A549 (cell line): ENCODE measurements around the gene SSC5D. TPM values are rescaled to one million over a fixed set of nuclear protein-coding genes. Genes with fewer than 3 reads are reported as not detected.

Experiments
- ATAC-seq, 2 experiments: fragments of 200-7000 bp in 1 of 2; fragments of >200 bp in 1 of 2; cut with Nextera tagmentation in 1 of 2; cut with Tn5 transposase in 1 of 2; 3 replicates each; pipeline versions ENCODE4 v1.8.0 to v1.9.1; 2018 to 2020; ENCODE audit warnings: mild to moderate bottlenecking in 1 of 2, moderate library complexity in 1 of 2
- CTCF ChIA-PET: fragments of 300-600 bp; sonication (Branson Sonifier 250); formaldehyde crosslinking; extraction: SDS; loops from one replicate; lab custom pipeline; 2021; ENCODE audit warnings: antibody characterized with exemption, inconsistent platforms; lab: Yijun Ruan, JAX
- POLR2A ChIA-PET: fragments of 350-600 bp; formaldehyde crosslinking; extraction: SDS; loops from one replicate; lab custom pipeline; 2021; ENCODE audit warnings: antibody characterized with exemption, inconsistent platforms; lab: Yijun Ruan, JAX
- DNase-seq, 2 experiments: peaks; one replicate each; pipeline versions ENCODE4 v3.0.0 to v3.0.0-alpha.2; 2011 to 2016; ENCODE audit warnings: low read depth in 1 of 2, low spot score in 1 of 2
- FAIRE-seq: peaks from 2 replicates; lab custom pipeline; 2011; peaks lifted over from hg19 to GRCh38; lab: Jason Lieb, UNC
- H3K27ac ChIP-seq, 2 experiments: fragments of >200 bp; sonication (Bioruptor Twin); formaldehyde crosslinking; 3 replicates each; pipeline ENCODE4 v1.5.1; 2016 to 2017
- H3K4me1 ChIP-seq: fragments of >200 bp; sonication (Bioruptor Twin); formaldehyde crosslinking; 3 replicates; pipeline ENCODE4 v1.6.1; 2016
- H3K4me2 ChIP-seq: fragments of >200 bp; sonication (Bioruptor Twin); formaldehyde crosslinking; 3 replicates; pipeline ENCODE4 v1.6.1; 2016
- H3K4me3 ChIP-seq: fragments of >200 bp; sonication (Bioruptor Twin); formaldehyde crosslinking; 3 replicates; pipeline ENCODE4 v1.5.1; 2016
- H3K9me3 ChIP-seq: fragments of >200 bp; sonication (Bioruptor Twin); formaldehyde crosslinking; 3 replicates; pipeline ENCODE4 v1.6.1; 2016
- BHLHE40 ChIP-seq: IDR thresholded peaks from 2 replicates; pipeline ENCODE4 v1.6.1; 2012; ENCODE audit warnings: low read depth, low read length, inconsistent platforms
- CEBPB ChIP-seq, 2 experiments: fragments of >200 bp in 1 of 2; sonication (Bioruptor Twin) in 1 of 2; formaldehyde crosslinking in 1 of 2; IDR thresholded peaks; 2 replicates each; pipeline ENCODE4 v1.6.1; 2012 to 2016
- CHD4 ChIP-seq: fragments of 200-600 bp; sonication (generic); IDR thresholded peaks from 2 replicates; pipeline ENCODE4 v1.6.1; 2016; ENCODE audit warnings: antibody characterized with exemption, mild to moderate bottlenecking, borderline replicate concordance
- EHF ChIP-seq: fragments of 250-450 bp; sonication (Bioruptor Pico); IDR thresholded peaks from 2 replicates; pipeline ENCODE4 v1.5.0; 2020; ENCODE audit warnings: mild to moderate bottlenecking
- EP300 ChIP-seq, 2 experiments: fragments of >200 bp; sonication (Bioruptor Twin); formaldehyde crosslinking; IDR thresholded peaks; 2 replicates in 1 of 2; 3 replicates in 1 of 2; pipeline ENCODE4 v1.6.1; 2016 to 2017
- ESRRA ChIP-seq: fragments of 150-350 bp; IDR thresholded peaks from 2 replicates; pipeline ENCODE4 v1.6.1; 2014; ENCODE audit warnings: mild to moderate bottlenecking, low read length, borderline replicate concordance
- FOSB ChIP-seq: fragments of 250-450 bp; sonication (Bioruptor Pico); IDR thresholded peaks from 2 replicates; pipeline ENCODE4 v1.5.0; 2020; ENCODE audit warnings: mild to moderate bottlenecking, moderate library complexity
- FOSL2 ChIP-seq, 2 experiments: fragments of 450-650 bp in 1 of 2; fragments of >200 bp in 1 of 2; sonication (Bioruptor Twin) in 1 of 2; formaldehyde crosslinking; IDR thresholded peaks; 2 replicates each; pipeline versions ENCODE4 v1.5.0 to v1.6.1; 2016 to 2020; ENCODE audit warnings: mild to moderate bottlenecking in 1 of 2, moderate library complexity in 1 of 2
- GATA3 ChIP-seq: IDR thresholded peaks from 2 replicates; pipeline ENCODE4 v1.6.1; 2012; ENCODE audit warnings: borderline replicate concordance
- HDAC2 ChIP-seq: fragments of 200-600 bp; sonication (generic); IDR thresholded peaks from 2 replicates; pipeline ENCODE4 v1.6.1; 2016
- HEYL ChIP-seq: fragments of 250-450 bp; sonication (Bioruptor Pico); IDR thresholded peaks from 2 replicates; pipeline ENCODE4 v1.8.0; 2021; ENCODE audit warnings: mild to moderate bottlenecking, moderate library complexity
- HOXB13 ChIP-seq: fragments of 250-450 bp; sonication (Bioruptor Pico); IDR thresholded peaks from 2 replicates; pipeline ENCODE4 v1.5.0; 2020; ENCODE audit warnings: low read depth, mild to moderate bottlenecking, moderate library complexity
- HOXB5 ChIP-seq: fragments of 250-450 bp; sonication (Bioruptor Pico); IDR thresholded peaks from 2 replicates; pipeline ENCODE4 v1.5.0; 2020; ENCODE audit warnings: mild to moderate bottlenecking, moderate library complexity
- JUN ChIP-seq, 2 experiments: fragments of >200 bp; sonication (Bioruptor Twin); formaldehyde crosslinking; IDR thresholded peaks; 2 replicates in 1 of 2; 3 replicates in 1 of 2; pipeline ENCODE4 v1.6.1; 2016 to 2017
- KDM1A ChIP-seq: fragments of 200-600 bp; sonication (generic); IDR thresholded peaks from 2 replicates; pipeline ENCODE4 v1.6.1; 2016; ENCODE audit warnings: low read depth, mild to moderate bottlenecking
- MAZ ChIP-seq: fragments of 150-350 bp; IDR thresholded peaks from 2 replicates; pipeline ENCODE4 v1.6.1; 2014; ENCODE audit warnings: antibody characterized with exemption, low read depth, low read length, borderline replicate concordance
- NFE2L2 ChIP-seq: fragments of 150-350 bp; conservative IDR thresholded peaks from 2 replicates; pipeline ENCODE4 v1.6.1; 2014; ENCODE audit warnings: low read length
- NPAS2 ChIP-seq: fragments of 250-450 bp; sonication (Bioruptor Pico); IDR thresholded peaks from 2 replicates; pipeline ENCODE4 v1.8.0; 2022; ENCODE audit warnings: mild to moderate bottlenecking, moderate library complexity, borderline replicate concordance
- RAD21 ChIP-seq, 2 experiments: fragments of >200 bp in 1 of 2; sonication (Bioruptor Twin) in 1 of 2; formaldehyde crosslinking in 1 of 2; IDR thresholded peaks in 1 of 2; conservative IDR thresholded peaks in 1 of 2; 2 replicates in 1 of 2; 3 replicates in 1 of 2; pipeline ENCODE4 v1.6.1; 2012 to 2018; ENCODE audit warnings: inconsistent platforms in 1 of 2
- RARB ChIP-seq: fragments of 250-450 bp; sonication (Bioruptor Pico); IDR thresholded peaks from 2 replicates; pipeline ENCODE4 v1.8.0; 2021; ENCODE audit warnings: mild to moderate bottlenecking, moderate library complexity
- RFX5 ChIP-seq: fragments of 450-650 bp; IDR thresholded peaks from 2 replicates; pipeline ENCODE4 v1.7.1; 2014; ENCODE audit warnings: antibody characterized with exemption, mild to moderate bottlenecking, moderate library complexity
- SMC3 ChIP-seq: fragments of >200 bp; sonication (Bioruptor Twin); formaldehyde crosslinking; IDR thresholded peaks from 3 replicates; pipeline ENCODE4 v1.6.1; 2018; ENCODE audit warnings: inconsistent platforms
- TFCP2L1 ChIP-seq: fragments of 250-450 bp; sonication (Bioruptor Pico); IDR thresholded peaks from 2 replicates; pipeline ENCODE4 v1.5.0; 2021; ENCODE audit warnings: mild to moderate bottlenecking
- ZFP36 ChIP-seq: fragments of 450-650 bp; IDR thresholded peaks from 2 replicates; pipeline ENCODE4 v1.6.1; 2014; ENCODE audit warnings: borderline replicate concordance; ENCODE audit not compliant: partially characterized antibody
- ZNF302 ChIP-seq: fragments of 250-450 bp; sonication (Bioruptor Pico); IDR thresholded peaks from 2 replicates; pipeline ENCODE4 v1.9.0; 2021; ENCODE audit warnings: inconsistent platforms, mild to moderate bottlenecking, moderate library complexity
- WGBS: methylation state at CpG from one replicate; pipeline ENCODE4 v1.1.6; 2017; ENCODE audit errors: missing lambda C conversion rate; 5-methylcytosine and 5-hydroxymethylcytosine counted together
- polyA plus RNA-seq, 4 experiments: library from polyadenylated mRNA; depleted of rRNA in 3 of 4; stranded (reverse); fragments of >200 nt; fragmentation: RNase III in 1 of 4; extraction: RNeasy Plus Mini Kit Qiagen cat#74134 plus additional on column Dnase treatment in 1 of 4; gene quantifications; 2 replicates in 3 of 4; 3 replicates in 1 of 4; pipeline ENCODE4 v1.2.3, GENCODE V29; 2011 to 2017
- TF ChIP-seq, protein P1 (sequence below): IDR thresholded peaks from 2 replicates; pipeline ENCODE4 v1.6.1; 2012
- TF ChIP-seq, protein P2 (sequence below): fragments of 150-350 bp; IDR thresholded peaks from 2 replicates; pipeline ENCODE4 v1.6.1; 2014; ENCODE audit warnings: low read depth, mild to moderate bottlenecking, low read length
- TF ChIP-seq, protein P3 (sequence below): fragments of 450-650 bp; IDR thresholded peaks from 2 replicates; pipeline ENCODE4 v1.6.1; 2014; ENCODE audit warnings: antibody characterized with exemption
- TF ChIP-seq, protein P4 (sequence below): fragments of >200 bp; sonication (Bioruptor Twin); formaldehyde crosslinking; IDR thresholded peaks from 3 replicates; pipeline ENCODE4 v1.6.1; 2016
- TF ChIP-seq, protein P5 (sequence below): IDR thresholded peaks from 2 replicates; pipeline ENCODE4 v1.6.1; 2012; ENCODE audit warnings: low read depth, borderline replicate concordance
- TF ChIP-seq, protein P6 (sequence below): fragments of 250-450 bp; sonication (Bioruptor Pico); IDR thresholded peaks from 2 replicates; pipeline ENCODE4 v1.5.0; 2020; ENCODE audit warnings: low read depth, mild to moderate bottlenecking, moderate library complexity
- TF ChIP-seq, protein P7 (sequence below): IDR thresholded peaks from 2 replicates; pipeline ENCODE4 v1.6.1; 2012

SSC5D gene
- polyA plus RNA-seq, 2 of the 4 experiments (the other 2 are of a cell fraction), result 0.22 to 1.5 TPM

DNA sequence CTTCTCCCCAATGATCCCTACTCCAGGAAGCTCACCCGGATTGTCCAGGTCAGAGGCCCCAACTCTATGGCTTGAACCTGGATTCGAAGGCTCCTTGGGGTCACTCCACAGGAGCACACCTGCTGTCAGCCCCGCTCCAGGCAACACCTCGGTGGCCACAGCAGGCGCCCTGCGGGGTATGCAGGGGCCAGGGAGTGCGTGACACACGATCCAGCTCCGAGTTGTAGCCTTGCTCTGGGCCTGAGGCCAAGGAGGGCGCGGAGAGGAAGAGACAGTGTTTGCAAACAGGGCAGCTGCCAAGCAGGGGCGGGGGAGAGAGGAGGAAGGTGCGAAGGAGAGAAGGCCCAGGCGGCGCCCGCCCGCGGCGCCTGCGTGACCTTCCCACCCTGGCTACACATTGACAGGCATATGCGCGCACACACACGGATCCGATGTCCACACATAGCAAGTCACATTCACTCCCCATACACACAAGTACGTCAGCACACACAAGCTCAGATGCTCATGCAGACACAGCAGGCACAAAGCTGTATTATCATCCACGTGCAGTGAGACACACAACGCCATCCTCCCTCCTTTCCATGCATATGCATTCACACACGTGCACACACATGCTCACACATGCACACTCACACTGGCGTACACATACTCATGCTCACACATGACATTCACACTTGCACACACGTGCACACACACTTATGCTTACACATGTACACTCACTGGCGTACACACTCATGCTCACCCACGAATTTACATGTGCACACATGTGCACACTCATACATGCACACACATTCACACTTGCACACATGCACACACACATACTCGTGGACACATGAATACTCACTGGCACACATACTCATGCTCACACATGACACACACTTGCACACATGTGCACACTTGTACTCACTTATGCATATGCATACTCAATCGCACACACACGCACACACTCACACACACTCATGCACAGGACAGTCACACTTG is 38.3 kb downstream of the SSC5D start:
- POLR2A ChIA-PET, result interaction anchor here (0.5 to 1.7 kb wide), 8 partner anchors 21 to 128 kb away, joined by 3 to 13 read pairs (median 6); partner anchors contain the start of genes FIZ1, ZNF784 and ZNF865
- FAIRE-seq, result peak; percentile 78
- peak overlapping the region; percentile 67 for H3K4me2 ChIP-seq

More for the DNA sequence above, 38.3 kb downstream of the SSC5D start:
- WGBS, result 22% methylated on average over 28 of the region's 35 CpGs
- peak overlapping the region; percentile 64 to 78 for H3K27ac ChIP-seq
- no peaks in the 10 kb centered on the region for H3K9me3 ChIP-seq
- TF ChIP-seq ESRRA, result no peak
- TF ChIP-seq HEYL (CRISPR knock-in tag), result no peak
- 0 out of 2 replicates have a peak, but pooled peaks have one; percentile 43 for TF ChIP-seq HDAC2
- TF ChIP-seq ZNF302 (CRISPR knock-in tag), result peak; percentile 17; the same call in 1 of the 2 replicates
- peak; percentile 70 for TF ChIP-seq KDM1A
- TF ChIP-seq FOSB (CRISPR knock-in tag), result 0 out of 2 replicates have a peak, but pooled peaks have one; percentile 36
- TF ChIP-seq EP300 (IDR thresholded peaks at IDR 0.05), result peak in 1 of 2 experiments; percentile 43; a peak in 1 of 5 replicates
- 0 out of 2 replicates have a peak, but pooled peaks have one; percentile 59 for TF ChIP-seq TFCP2L1 (CRISPR knock-in tag)
- peak; percentile 66 for TF ChIP-seq ZFP36
- no peak for TF ChIP-seq CHD4
- TF ChIP-seq, protein P1, sequence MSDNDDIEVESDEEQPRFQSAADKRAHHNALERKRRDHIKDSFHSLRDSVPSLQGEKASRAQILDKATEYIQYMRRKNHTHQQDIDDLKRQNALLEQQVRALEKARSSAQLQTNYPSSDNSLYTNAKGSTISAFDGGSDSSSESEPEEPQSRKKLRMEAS, result peak; percentile 99
- 0 out of 5 replicates have a peak, but pooled peaks of 1 of the 2 experiments have one; percentile 37 for TF ChIP-seq JUN (IDR thresholded peaks at IDR 0.05)
- TF ChIP-seq, protein P2, sequence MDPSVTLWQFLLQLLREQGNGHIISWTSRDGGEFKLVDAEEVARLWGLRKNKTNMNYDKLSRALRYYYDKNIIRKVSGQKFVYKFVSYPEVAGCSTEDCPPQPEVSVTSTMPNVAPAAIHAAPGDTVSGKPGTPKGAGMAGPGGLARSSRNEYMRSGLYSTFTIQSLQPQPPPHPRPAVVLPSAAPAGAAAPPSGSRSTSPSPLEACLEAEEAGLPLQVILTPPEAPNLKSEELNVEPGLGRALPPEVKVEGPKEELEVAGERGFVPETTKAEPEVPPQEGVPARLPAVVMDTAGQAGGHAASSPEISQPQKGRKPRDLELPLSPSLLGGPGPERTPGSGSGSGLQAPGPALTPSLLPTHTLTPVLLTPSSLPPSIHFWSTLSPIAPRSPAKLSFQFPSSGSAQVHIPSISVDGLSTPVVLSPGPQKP, result no peak
- TF ChIP-seq RARB, result peak; percentile 34; the same call in 1 of the 2 replicates
- no peak for TF ChIP-seq BHLHE40
- peak; percentile 73 for TF ChIP-seq NPAS2 (CRISPR knock-in tag)
- TF ChIP-seq, protein P3, sequence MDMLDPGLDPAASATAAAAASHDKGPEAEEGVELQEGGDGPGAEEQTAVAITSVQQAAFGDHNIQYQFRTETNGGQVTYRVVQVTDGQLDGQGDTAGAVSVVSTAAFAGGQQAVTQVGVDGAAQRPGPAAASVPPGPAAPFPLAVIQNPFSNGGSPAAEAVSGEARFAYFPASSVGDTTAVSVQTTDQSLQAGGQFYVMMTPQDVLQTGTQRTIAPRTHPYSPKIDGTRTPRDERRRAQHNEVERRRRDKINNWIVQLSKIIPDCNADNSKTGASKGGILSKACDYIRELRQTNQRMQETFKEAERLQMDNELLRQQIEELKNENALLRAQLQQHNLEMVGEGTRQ, result peak; percentile 15; the same call in 1 of the 2 replicates
- TF ChIP-seq MAZ, result peak; percentile 55; the same call in 1 of the 2 replicates
- TF ChIP-seq RFX5, result 0 out of 2 replicates have a peak, but pooled peaks have one; percentile 40
- TF ChIP-seq, protein P4, sequence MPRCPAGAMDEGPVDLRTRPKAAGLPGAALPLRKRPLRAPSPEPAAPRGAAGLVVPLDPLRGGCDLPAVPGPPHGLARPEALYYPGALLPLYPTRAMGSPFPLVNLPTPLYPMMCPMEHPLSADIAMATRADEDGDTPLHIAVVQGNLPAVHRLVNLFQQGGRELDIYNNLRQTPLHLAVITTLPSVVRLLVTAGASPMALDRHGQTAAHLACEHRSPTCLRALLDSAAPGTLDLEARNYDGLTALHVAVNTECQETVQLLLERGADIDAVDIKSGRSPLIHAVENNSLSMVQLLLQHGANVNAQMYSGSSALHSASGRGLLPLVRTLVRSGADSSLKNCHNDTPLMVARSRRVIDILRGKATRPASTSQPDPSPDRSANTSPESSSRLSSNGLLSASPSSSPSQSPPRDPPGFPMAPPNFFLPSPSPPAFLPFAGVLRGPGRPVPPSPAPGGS, result no peak
- peak; percentile 58; the same call in 1 of the 2 replicates for TF ChIP-seq HOXB13
- TF ChIP-seq SMC3, result peak; percentile 13; the same call in 1 of the 3 replicates
- TF ChIP-seq, protein P5, sequence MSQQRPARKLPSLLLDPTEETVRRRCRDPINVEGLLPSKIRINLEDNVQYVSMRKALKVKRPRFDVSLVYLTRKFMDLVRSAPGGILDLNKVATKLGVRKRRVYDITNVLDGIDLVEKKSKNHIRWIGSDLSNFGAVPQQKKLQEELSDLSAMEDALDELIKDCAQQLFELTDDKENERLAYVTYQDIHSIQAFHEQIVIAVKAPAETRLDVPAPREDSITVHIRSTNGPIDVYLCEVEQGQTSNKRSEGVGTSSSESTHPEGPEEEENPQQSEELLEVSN, result peak; percentile 99
- no peak for TF ChIP-seq NFE2L2
- TF ChIP-seq RAD21 (conservative IDR thresholded peaks at IDR 0.05 in 1 of 2, IDR thresholded peaks at IDR 0.05 in 1 of 2), result peak in 1 of 2 experiments; percentile 9; a peak in 1 of 5 replicates
- TF ChIP-seq, protein P6, sequence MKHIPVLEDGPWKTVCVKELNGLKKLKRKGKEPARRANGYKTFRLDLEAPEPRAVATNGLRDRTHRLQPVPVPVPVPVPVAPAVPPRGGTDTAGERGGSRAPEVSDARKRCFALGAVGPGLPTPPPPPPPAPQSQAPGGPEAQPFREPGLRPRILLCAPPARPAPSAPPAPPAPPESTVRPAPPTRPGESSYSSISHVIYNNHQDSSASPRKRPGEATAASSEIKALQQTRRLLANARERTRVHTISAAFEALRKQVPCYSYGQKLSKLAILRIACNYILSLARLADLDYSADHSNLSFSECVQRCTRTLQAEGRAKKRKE, result peak; percentile 58; the same call in 1 of the 2 replicates
- TF ChIP-seq, protein P7, sequence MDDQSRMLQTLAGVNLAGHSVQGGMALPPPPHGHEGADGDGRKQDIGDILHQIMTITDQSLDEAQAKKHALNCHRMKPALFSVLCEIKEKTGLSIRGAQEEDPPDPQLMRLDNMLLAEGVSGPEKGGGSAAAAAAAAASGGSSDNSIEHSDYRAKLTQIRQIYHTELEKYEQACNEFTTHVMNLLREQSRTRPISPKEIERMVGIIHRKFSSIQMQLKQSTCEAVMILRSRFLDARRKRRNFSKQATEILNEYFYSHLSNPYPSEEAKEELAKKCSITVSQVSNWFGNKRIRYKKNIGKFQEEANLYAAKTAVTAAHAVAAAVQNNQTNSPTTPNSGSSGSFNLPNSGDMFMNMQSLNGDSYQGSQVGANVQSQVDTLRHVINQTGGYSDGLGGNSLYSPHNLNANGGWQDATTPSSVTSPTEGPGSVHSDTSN, result peak; percentile 63
- peak in 1 of 2 experiments; percentile 14; a peak in 1 of 4 replicates for TF ChIP-seq CEBPB (IDR thresholded peaks at IDR 0.05)
- TF ChIP-seq FOSL2 (IDR thresholded peaks at IDR 0.05), result no peak
- TF ChIP-seq FOSL2 (CRISPR knock-in tag; IDR thresholded peaks at IDR 0.05), result peak; percentile 70
- TF ChIP-seq EHF (CRISPR knock-in tag), result peak; percentile 12
- TF ChIP-seq HOXB5 (CRISPR knock-in tag), result peak; percentile 78; the same call in 1 of the 2 replicates
- TF ChIP-seq GATA3, result peak; percentile 73
- TF ChIP-seq, all 56 proteins: peak for 25
- CTCF ChIA-PET, result interaction anchor here (0.9 to 2.8 kb wide), 12 partner anchors 9 to 126 kb away, joined by 3 to 13 read pairs (median 5); partner anchors contain the start of gene ZNF865
- H3K4me1 ChIP-seq, result peaks cover 48% of the 10 kb centered on the region
- DNase-seq, result peak; percentile 82 to 95
- H3K4me3 ChIP-seq, result no peak overlapping the region
- peak; percentile 79 to 88 for ATAC-seq
